OCI-LY7 (cell line): ENCODE results near the gene RAB21. TPM values are rescaled to one million over a fixed set of nuclear protein-coding genes. Genes with fewer than 3 reads are reported as not detected.

Experiments used
- BruUV-seq: library from RNA; stranded (reverse); fragments of 400-500 nt; replicated peaks from 2 replicates; lab custom pipeline; 2021; lab: Mats Ljungman, UMichigan
- CTCF ChIA-PET: fragments of 300-600 bp; sonication (Branson Sonifier 250); formaldehyde crosslinking; loops from one replicate; lab custom pipeline; 2022; ENCODE audit warnings: antibody characterized with exemption; ENCODE audit not compliant: unreplicated experiment; lab: Charles Lee
- POLR2A ChIA-PET: fragments of 300-600 bp; sonication (Branson Sonifier 250); formaldehyde crosslinking; loops from one replicate; lab custom pipeline; 2022; ENCODE audit warnings: antibody characterized with exemption; lab: Charles Lee
- DNase-seq: peaks from one replicate; pipeline ENCODE4 v3.0.0-alpha.2; 2015; ENCODE audit warnings: low spot score
- H2AFZ ChIP-seq: fragments of 200-600 bp; sonication (generic), shearing (Covaris generic); 2 replicates; pipeline ENCODE4 v1.6.1; 2014; ENCODE audit warnings: mild to moderate bottlenecking, antibody characterized with exemption, low read length, moderate library complexity
- H3K27ac ChIP-seq: fragments of 200-600 bp; sonication (generic); 2 replicates; pipeline ENCODE4 v1.5.1; 2014; ENCODE audit warnings: mixed run types, low read depth, mild to moderate bottlenecking, moderate library complexity, low read length, inconsistent platforms; ENCODE audit not compliant: poor library complexity, severe bottlenecking
- H3K36me3 ChIP-seq: fragments of 200-600 bp; sonication (generic); 2 replicates; pipeline ENCODE4 v1.6.1; 2014; ENCODE audit warnings: mild to moderate bottlenecking, antibody characterized with exemption, low read length, moderate library complexity, mixed read lengths; ENCODE audit not compliant: insufficient read depth
- H3K4me1 ChIP-seq: fragments of 200-600 bp; sonication (generic); 2 replicates; pipeline ENCODE4 v1.5.1; 2014; ENCODE audit warnings: mild to moderate bottlenecking, low read length; ENCODE audit not compliant: insufficient read depth, poor library complexity, severe bottlenecking
- H3K4me2 ChIP-seq: fragments of 200-600 bp; sonication (generic); 2 replicates; pipeline ENCODE4 v1.6.1; 2014; ENCODE audit warnings: mild to moderate bottlenecking, low read length
- H3K4me3 ChIP-seq: fragments of 200-600 bp; sonication (generic); 2 replicates; pipeline ENCODE4 v1.5.1; 2014; ENCODE audit warnings: mild to moderate bottlenecking, low read depth, low read length; ENCODE audit not compliant: poor library complexity, severe bottlenecking
- H3K79me2 ChIP-seq: fragments of 200-600 bp; sonication (generic); 2 replicates; pipeline ENCODE4 v1.6.1; 2016; ENCODE audit warnings: low read depth, mild to moderate bottlenecking, low read length, moderate library complexity, mixed read lengths; ENCODE audit not compliant: insufficient read depth
- H3K9me2 ChIP-seq: fragments of 200-600 bp; sonication (generic); 2 replicates; pipeline ENCODE4 v1.6.1; 2016; ENCODE audit warnings: mild to moderate bottlenecking, low read length, mixed read lengths; ENCODE audit not compliant: insufficient read depth
- H3K9me3 ChIP-seq: fragments of 200-600 bp; sonication (generic); 2 replicates; pipeline ENCODE4 v1.6.1; 2014; ENCODE audit warnings: mild to moderate bottlenecking, mixed run types, low read length, mixed read lengths
- H4K20me1 ChIP-seq: fragments of 200-600 bp; sonication (generic); 2 replicates; pipeline ENCODE4 v1.6.1; 2014; ENCODE audit warnings: mild to moderate bottlenecking, antibody characterized with exemption, low read length, moderate library complexity, mixed read lengths; ENCODE audit not compliant: insufficient read depth
- CTCF ChIP-seq: fragments of 200-600 bp; sonication (generic); conservative IDR thresholded peaks from 2 replicates; pipeline ENCODE4 v1.5.1; 2014; ENCODE audit warnings: mild to moderate bottlenecking, antibody characterized with exemption, low read length, moderate library complexity, mixed read lengths
- EZH2phosphoT487 ChIP-seq: fragments of 200-600 bp; sonication (generic); IDR thresholded peaks from 2 replicates; pipeline ENCODE4 v1.6.1; 2018; ENCODE audit warnings: low read depth, borderline replicate concordance, mild to moderate bottlenecking, mixed run types, antibody characterized with exemption, low read length, moderate library complexity, mixed read lengths
- intact Hi-C: fragments of 100-400 bp; cut with micrococcal nuclease; formaldehyde crosslinking; loops from one replicate; pipeline ENCODE4 v1.10.0; 2022; ENCODE audit not compliant: unreplicated experiment
- total RNA-seq, 2 experiments: library from RNA; depleted of rRNA in 1 of 2; stranded (reverse); fragments of >200 nt in 1 of 2; shearing (Covaris generic) in 1 of 2; gene quantifications; 2 replicates each; pipeline ENCODE4 v1.2.3, GENCODE V29; 2014 to 2022

Gene RAB21
- total RNA-seq, 2 experiments from 2014 or later = 18.2 to 46.6 TPM

GRCh38 chr12:71749666-71750065 lies 5.0 kb upstream of the RAB21 start:
- Histone ChIP-seq H3K9me3 (no peaks in the 10 kb centered on the region), H2AFZ (no peak overlapping the region), H3K36me3 (no peaks in the 10 kb centered on the region), H3K79me2 (no peaks in the 10 kb centered on the region), H3K27ac (no peak overlapping the region), H3K4me2 (no peak overlapping the region), H3K4me3 (no peak overlapping the region), H3K4me1 (peaks cover 12% of the 10 kb centered on the region), H4K20me1 (no peaks in the 10 kb centered on the region), H3K9me2 (no peaks in the 10 kb centered on the region)
- intact Hi-C loops = loop anchor here (5.0 kb wide), 1 partner anchor 197 kb away; no protein-coding TSS in a partner anchor
- no peak for DNase-seq
- POLR2A ChIA-PET = interaction anchor here (0.6 to 6.2 kb wide), 5 partner anchors 27 to 357 kb away, joined by 3 to 57 read pairs (median 3); partner anchors contain the start of genes THAP2 and TMEM19
- TF ChIP-seq EZH2phosphoT487 (no peak), CTCF (no peak)
- no TSS peak for BruUV-seq
- CTCF ChIA-PET = no interaction called here

GRCh38 chr12:71752891-71753290 lies 1.8 kb upstream of the RAB21 start:
- Histone ChIP-seq H3K79me2 (peaks cover 28% of the 10 kb centered on the region), H3K9me3 (no peaks in the 10 kb centered on the region), H3K9me2 (no peaks in the 10 kb centered on the region), H3K4me2 (no peak overlapping the region), H3K4me1 (peaks cover 22% of the 10 kb centered on the region), H3K4me3 (no peak overlapping the region), H3K36me3 (peaks cover 16% of the 10 kb centered on the region), H4K20me1 (peaks cover 19% of the 10 kb centered on the region; the same call in 1 of the 2 replicates), H3K27ac (no peak overlapping the region), H2AFZ (peak overlapping the region; percentile 45; the same call in 1 of the 2 replicates)
- TF ChIP-seq CTCF = no peak
- no TSS peak for BruUV-seq
- POLR2A ChIA-PET = interaction anchor here (0.6 to 3.0 kb wide), 3 partner anchors 66 to 1436 kb away, joined by 3 to 12 read pairs (median 9); partner anchors contain the start of genes THAP2 and ZFC3H1
- CTCF ChIA-PET = no interaction called here
- intact Hi-C loops = no loop called here
- no peak for DNase-seq
